CD14-positive monocyte (primary cell): ENCODE data around the gene ALLC. TPM values are rescaled to one million over a fixed set of nuclear protein-coding genes. Genes with fewer than 3 reads are reported as not detected.

Source experiments
- DNase-seq, 3 donors: peaks; one replicate each; pipeline ENCODE4 v3.0.0-alpha.2; 2011 to 2022
- H2AFZ ChIP-seq: 2 replicates; pipeline ENCODE4 v1.6.0; 2012; ENCODE audit warnings: mild to moderate bottlenecking, low read depth, low read length, inconsistent platforms; ENCODE audit not compliant: insufficient read depth, poor library complexity, severe bottlenecking
- H3K27ac ChIP-seq, 2 donors: 1 replicate in 1 of 2; 2 replicates in 1 of 2; pipeline ENCODE4 v1.5.1; 2012 to 2013; ENCODE audit warnings: low read length in 2 of 2, control low read depth in 1 of 2, inconsistent platforms in 1 of 2, low read depth in 1 of 2, mild to moderate bottlenecking in 1 of 2
- H3K27me3 ChIP-seq, 2 donors: one replicate each; pipeline versions ENCODE4 v1.6.0 to v1.6.1; 2011 to 2013; ENCODE audit warnings: low read length in 2 of 2; ENCODE audit not compliant: control insufficient read depth in 2 of 2, insufficient read depth in 2 of 2
- H3K36me3 ChIP-seq, 2 donors: replicated peaks in 1 of 2; 1 replicate in 1 of 2; 2 replicates in 1 of 2; pipeline versions ENCODE4 v1.5.1 to v1.6.1; 2012 to 2013; ENCODE audit warnings: low read length in 2 of 2, control low read depth in 1 of 2, inconsistent platforms in 1 of 2, mild to moderate bottlenecking in 1 of 2; ENCODE audit not compliant: insufficient read depth in 2 of 2, control insufficient read depth in 1 of 2
- H3K4me1 ChIP-seq, 2 donors: 1 replicate in 1 of 2; 2 replicates in 1 of 2; pipeline versions ENCODE4 v1.5.1 to v1.6.1; 2012 to 2013; ENCODE audit warnings: low read length in 2 of 2, control low read depth in 1 of 2, inconsistent platforms in 1 of 2, mild to moderate bottlenecking in 1 of 2, moderate library complexity in 1 of 2; ENCODE audit not compliant: insufficient read depth in 2 of 2, control insufficient read depth in 1 of 2
- H3K4me2 ChIP-seq: replicated peaks from 2 replicates; pipeline ENCODE3; 2012; ENCODE audit warnings: low read length, moderate library complexity, mild to moderate bottlenecking; ENCODE audit not compliant: poor library complexity, severe bottlenecking; ENCODE audit errors: extremely low read depth
- H3K4me3 ChIP-seq, 3 experiments: fragments of 200-600 bp in 1 of 3; sonication (generic) in 1 of 3; replicated peaks in 1 of 3; 1 replicate in 2 of 3; 2 replicates in 1 of 3; pipeline ENCODE4 v1.5.1; 2011 to 2013; ENCODE audit warnings: low read length in 3 of 3, mild to moderate bottlenecking in 3 of 3, control low read depth in 2 of 3, low read depth in 2 of 3, inconsistent platforms in 1 of 3, moderate library complexity in 1 of 3
- H3K79me2 ChIP-seq: 2 replicates; pipeline ENCODE4 v1.6.0; 2012; ENCODE audit warnings: mild to moderate bottlenecking, control low read depth, inconsistent platforms, low read length, moderate library complexity; ENCODE audit not compliant: insufficient read depth
- H3K9ac ChIP-seq: 2 replicates; pipeline ENCODE4 v1.6.0; 2017; ENCODE audit warnings: low read length, mild to moderate bottlenecking; ENCODE audit not compliant: insufficient read depth, poor library complexity, severe bottlenecking
- H3K9me3 ChIP-seq, 2 donors: replicated peaks in 1 of 2; 1 replicate in 1 of 2; 2 replicates in 1 of 2; pipeline versions ENCODE4 v1.5.1 to v1.6.1; 2012 to 2013; ENCODE audit warnings: low read length in 2 of 2, control low read depth in 1 of 2; ENCODE audit not compliant: control insufficient read depth in 1 of 2, insufficient read depth in 1 of 2
- H4K20me1 ChIP-seq: 2 replicates; pipeline ENCODE4 v1.6.0; 2012; ENCODE audit warnings: mild to moderate bottlenecking, low read length, control low read depth, moderate library complexity; ENCODE audit not compliant: insufficient read depth
- H3K27ac Mint-ChIP-seq, 7 donors: one replicate each; pipeline ENCODE4 v1.8.0; 2020; ENCODE audit warnings: mild to moderate bottlenecking in 7 of 7, mixed read lengths in 7 of 7, moderate library complexity in 6 of 7, inconsistent platforms in 2 of 7
- H3K27me3 Mint-ChIP-seq, 3 donors: one replicate each; pipeline ENCODE4 v1.8.0; 2021 to 2022; ENCODE audit warnings: low read depth in 3 of 3, mild to moderate bottlenecking in 3 of 3, mixed read lengths in 3 of 3, moderate library complexity in 3 of 3, inconsistent platforms in 1 of 3
- H3K36me3 Mint-ChIP-seq, 2 donors: one replicate each; pipeline ENCODE4 v1.8.0; 2020; ENCODE audit warnings: mixed read lengths in 2 of 2, inconsistent platforms in 1 of 2, mild to moderate bottlenecking in 1 of 2
- H3K4me1 Mint-ChIP-seq: one replicate; pipeline ENCODE4 v1.8.0; 2020; ENCODE audit warnings: mild to moderate bottlenecking, mixed read lengths
- H3K4me3 Mint-ChIP-seq, 2 donors: one replicate each; pipeline ENCODE4 v1.8.0; 2020; ENCODE audit warnings: mild to moderate bottlenecking in 2 of 2, mixed read lengths in 2 of 2, moderate library complexity in 1 of 2
- H3K9me3 Mint-ChIP-seq, 7 donors: one replicate each; pipeline ENCODE4 v1.8.0; 2020 to 2022; ENCODE audit warnings: mixed read lengths in 7 of 7, mild to moderate bottlenecking in 6 of 7, moderate library complexity in 6 of 7, inconsistent platforms in 2 of 7
- WGBS: methylation state at CpG from one replicate; pipeline ENCODE4 v1.1.5; 2013; ENCODE audit warnings: missing lambda C conversion rate; ENCODE audit not compliant: insufficient coverage; 5-methylcytosine and 5-hydroxymethylcytosine counted together
- intact Hi-C, 2 donors: fragments of 100-400 bp; cut with micrococcal nuclease; formaldehyde crosslinking; loops; one replicate each; pipeline versions ENCODE4 v1.15.0 to v1.15.1; 2023
- polyA plus RNA-seq, 3 donors: library from polyadenylated mRNA; depleted of rRNA in 1 of 3; unstranded in 2 of 3; stranded (reverse) in 1 of 3; fragments of 300-500 nt in 2 of 3; fragments of >200 nt in 1 of 3; fragmentation: Illumina TruSeq in 2 of 3; gene quantifications; 1 replicate in 2 of 3; 2 replicates in 1 of 3; pipeline ENCODE4 v1.2.3, GENCODE V29; 2012 to 2021
- TF ChIP-seq, protein P1 (sequence below): fragments of 200-600 bp; IDR thresholded peaks from one replicate; pipeline ENCODE4 v1.8.0; 2022; ENCODE audit warnings: antibody characterized with exemption, mild to moderate bottlenecking

ALLC gene
- polyA plus RNA-seq, 3 donors = not detected

DNA sequence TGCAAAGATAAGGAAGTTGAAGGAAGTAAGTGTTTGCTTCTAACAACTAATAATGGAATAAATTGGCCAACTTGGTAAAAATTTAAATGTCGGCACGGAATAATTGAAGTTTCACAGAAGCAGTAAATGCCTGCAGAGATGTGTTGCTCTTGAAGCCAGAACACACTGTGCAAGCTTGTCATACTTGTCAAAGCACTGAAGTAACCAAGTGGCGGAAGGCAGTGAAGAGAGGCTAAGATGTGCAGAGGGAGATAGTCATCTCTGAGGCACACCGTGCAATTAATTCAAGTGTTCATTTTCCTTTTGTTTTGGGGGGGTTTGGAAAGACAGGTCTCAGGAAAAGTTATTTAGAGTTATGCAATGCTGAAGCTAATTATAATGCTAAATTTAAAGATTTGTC lies 50.6 kb downstream of the ALLC start:
- TF ChIP-seq, protein P1, sequence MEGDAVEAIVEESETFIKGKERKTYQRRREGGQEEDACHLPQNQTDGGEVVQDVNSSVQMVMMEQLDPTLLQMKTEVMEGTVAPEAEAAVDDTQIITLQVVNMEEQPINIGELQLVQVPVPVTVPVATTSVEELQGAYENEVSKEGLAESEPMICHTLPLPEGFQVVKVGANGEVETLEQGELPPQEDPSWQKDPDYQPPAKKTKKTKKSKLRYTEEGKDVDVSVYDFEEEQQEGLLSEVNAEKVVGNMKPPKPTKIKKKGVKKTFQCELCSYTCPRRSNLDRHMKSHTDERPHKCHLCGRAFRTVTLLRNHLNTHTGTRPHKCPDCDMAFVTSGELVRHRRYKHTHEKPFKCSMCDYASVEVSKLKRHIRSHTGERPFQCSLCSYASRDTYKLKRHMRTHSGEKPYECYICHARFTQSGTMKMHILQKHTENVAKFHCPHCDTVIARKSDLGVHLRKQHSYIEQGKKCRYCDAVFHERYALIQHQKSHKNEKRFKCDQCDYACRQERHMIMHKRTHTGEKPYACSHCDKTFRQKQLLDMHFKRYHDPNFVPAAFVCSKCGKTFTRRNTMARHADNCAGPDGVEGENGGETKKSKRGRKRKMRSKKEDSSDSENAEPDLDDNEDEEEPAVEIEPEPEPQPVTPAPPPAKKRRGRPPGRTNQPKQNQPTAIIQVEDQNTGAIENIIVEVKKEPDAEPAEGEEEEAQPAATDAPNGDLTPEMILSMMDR = no peak
- Mint-ChIP-seq H3K4me3 (no peak overlapping the region), H3K27me3 (peaks cover 9 to 20% (median 14%) of the 10 kb centered on the region in 3 donors), H3K36me3 (no peaks in the 10 kb centered on the region), H3K4me1 (no peaks in the 10 kb centered on the region), H3K9me3 (peaks cover 0 to 4% (median 0%) of the 10 kb centered on the region in 7 donors), H3K27ac (no peak overlapping the region)
- H3K9me3 ChIP-seq = no peaks in the 10 kb centered on the region
- no peaks in the 10 kb centered on the region for H3K4me1 ChIP-seq
- no peaks in the 10 kb centered on the region for H3K36me3 ChIP-seq
- no peaks in the 10 kb centered on the region for H3K79me2 ChIP-seq
- intact Hi-C loops = no loop called here
- H3K4me3 ChIP-seq = no peak overlapping the region
- no peaks in the 10 kb centered on the region for H4K20me1 ChIP-seq
- H2AFZ ChIP-seq = no peak overlapping the region
- no peak overlapping the region for H3K9ac ChIP-seq
- no peak overlapping the region for H3K27ac ChIP-seq
- DNase-seq = no peak
- H3K27me3 ChIP-seq = peaks cover 0 to 5% of the 10 kb centered on the region in 2 donors
- no peak overlapping the region for H3K4me2 ChIP-seq
- WGBS = 95% methylated on average over 2 of the region's 4 CpGs

DNA sequence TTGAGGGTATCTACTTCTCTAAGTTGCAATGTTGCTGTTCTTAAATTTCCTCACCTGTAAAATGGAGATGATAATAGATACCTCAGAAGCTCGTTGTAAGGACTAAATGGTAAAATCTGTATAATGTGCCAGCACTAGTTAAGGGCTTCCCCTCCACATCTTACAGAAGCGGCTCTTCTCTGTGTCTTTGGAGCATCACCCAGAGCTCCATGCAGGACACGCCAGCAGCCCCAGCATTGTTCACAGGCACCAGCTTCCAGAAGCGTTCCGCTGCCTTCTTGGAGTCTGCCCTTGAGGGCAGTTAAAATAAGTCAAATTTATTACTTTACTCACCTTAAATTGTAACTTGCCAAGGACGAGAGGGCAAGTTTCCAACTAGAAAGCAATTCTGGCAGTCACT lies 51.2 kb downstream of the ALLC start:
- TF ChIP-seq, protein P1 = no peak

More for the DNA sequence above, 51.2 kb downstream of the ALLC start:
- no peak for DNase-seq
- H3K79me2 ChIP-seq = no peaks in the 10 kb centered on the region
- Mint-ChIP-seq H3K27ac (no peak overlapping the region), H3K36me3 (no peaks in the 10 kb centered on the region), H3K9me3 (peaks cover 0 to 4% (median 0%) of the 10 kb centered on the region in 7 donors), H3K4me1 (no peaks in the 10 kb centered on the region), H3K27me3 (peaks cover 9 to 15% (median 13%) of the 10 kb centered on the region in 3 donors), H3K4me3 (no peak overlapping the region)
- no peak overlapping the region for H3K27ac ChIP-seq
- H3K9me3 ChIP-seq = no peaks in the 10 kb centered on the region
- H3K36me3 ChIP-seq = no peaks in the 10 kb centered on the region
- no peak overlapping the region for H2AFZ ChIP-seq
- H3K4me2 ChIP-seq = no peak overlapping the region
- H3K4me3 ChIP-seq = no peak overlapping the region
- H3K4me1 ChIP-seq = no peaks in the 10 kb centered on the region
- peaks cover 0 to 5% of the 10 kb centered on the region in 2 donors for H3K27me3 ChIP-seq
- WGBS = 83% methylated on average over 2 of the region's 6 CpGs
- intact Hi-C loops = no loop called here
- H4K20me1 ChIP-seq = no peaks in the 10 kb centered on the region
- H3K9ac ChIP-seq = no peak overlapping the region
